Mononuclear cell (primary cell): ENCODE results near the gene ZNF407. TPM values are rescaled to one million over a fixed set of nuclear protein-coding genes. Genes with fewer than 3 reads are reported as not detected.

Experiments
- H3K27me3 ChIP-seq: 2 replicates; pipeline ENCODE4 v1.6.0; 2011; ENCODE audit warnings: low read length, control low read depth; ENCODE audit not compliant: insufficient read depth
- H3K4me1 ChIP-seq: 2 replicates; pipeline ENCODE4 v1.5.1; 2011; ENCODE audit warnings: mild to moderate bottlenecking, low read length, control low read depth; ENCODE audit not compliant: insufficient read depth
- H3K4me3 ChIP-seq: 2 replicates; pipeline ENCODE4 v1.5.1; 2011; ENCODE audit warnings: mild to moderate bottlenecking, low read length, moderate library complexity
- H3K9me3 ChIP-seq: 2 replicates; pipeline ENCODE4 v1.5.1; 2011; ENCODE audit warnings: low read depth, mild to moderate bottlenecking, control low read depth, low read length
- total RNA-seq: library from RNA; depleted of rRNA; stranded (reverse); fragments of >200 nt; gene quantifications from one replicate; pipeline ENCODE4 v1.2.3, GENCODE V29; 2012

Gene ZNF407
- total RNA-seq, 1 donor = 32.0 TPM

- H3K4me1 ChIP-seq = peaks cover 5% of the 10 kb centered on the region
- H3K27me3 ChIP-seq = no peaks in the 10 kb centered on the region
- H3K4me3 ChIP-seq = no peak overlapping the region
- H3K9me3 ChIP-seq = no peaks in the 10 kb centered on the region
Measured at GRCh38 chr18:74571895-74572680, 25.6 kb upstream of the ZNF407 start.

GRCh38 chr18:74573053-74573452 is 24.6 kb upstream of the ZNF407 start:
- Histone ChIP-seq H3K4me3 (no peak overlapping the region), H3K9me3 (no peaks in the 10 kb centered on the region), H3K27me3 (no peaks in the 10 kb centered on the region), H3K4me1 (peaks cover 4% of the 10 kb centered on the region)

- H3K4me3 ChIP-seq = no peak overlapping the region
- H3K4me1 ChIP-seq = no peaks in the 10 kb centered on the region
- no peaks in the 10 kb centered on the region for H3K9me3 ChIP-seq
- peaks cover 4% of the 10 kb centered on the region for H3K27me3 ChIP-seq
Measured at GRCh38 chr18:74574916-74575315, 22.8 kb upstream of the ZNF407 start.

- H3K4me3 ChIP-seq = no peak overlapping the region
- no peaks in the 10 kb centered on the region for H3K9me3 ChIP-seq
- H3K27me3 ChIP-seq = peaks cover 4% of the 10 kb centered on the region
- no peaks in the 10 kb centered on the region for H3K4me1 ChIP-seq
Measured at GRCh38 chr18:74577019-74577418, 20.7 kb upstream of the ZNF407 start.

- no peak overlapping the region for H3K4me3 ChIP-seq
- H3K4me1 ChIP-seq = peaks cover 7% of the 10 kb centered on the region
- no peaks in the 10 kb centered on the region for H3K9me3 ChIP-seq
- H3K27me3 ChIP-seq = peaks cover 4% of the 10 kb centered on the region
Measured at GRCh38 chr18:74579496-74580065, 18.1 kb upstream of the ZNF407 start.

GRCh38 chr18:74582642-74583041 is 15.0 kb upstream of the ZNF407 start:
- no peak overlapping the region for H3K4me3 ChIP-seq
- no peaks in the 10 kb centered on the region for H3K9me3 ChIP-seq
- peaks cover 4% of the 10 kb centered on the region for H3K27me3 ChIP-seq
- peaks cover 13% of the 10 kb centered on the region for H3K4me1 ChIP-seq

- no peaks in the 10 kb centered on the region for H3K27me3 ChIP-seq
- H3K9me3 ChIP-seq = no peaks in the 10 kb centered on the region
- H3K4me1 ChIP-seq = peaks cover 55% of the 10 kb centered on the region
- no peak overlapping the region for H3K4me3 ChIP-seq
Measured at GRCh38 chr18:74587441-74587840, 10.2 kb upstream of the ZNF407 start.

- no peaks in the 10 kb centered on the region for H3K27me3 ChIP-seq
- no peaks in the 10 kb centered on the region for H3K9me3 ChIP-seq
- H3K4me3 ChIP-seq = no peak overlapping the region
- H3K4me1 ChIP-seq = peaks cover 48% of the 10 kb centered on the region
Measured at GRCh38 chr18:74589021-74589420, 8.6 kb upstream of the ZNF407 start.

- Histone ChIP-seq H3K4me1 (peaks cover 52% of the 10 kb centered on the region), H3K4me3 (no peak overlapping the region), H3K9me3 (no peaks in the 10 kb centered on the region), H3K27me3 (no peaks in the 10 kb centered on the region)
Measured at GRCh38 chr18:74589811-74590210, 7.9 kb upstream of the ZNF407 start.

GRCh38 chr18:74590671-74591070 is 7.0 kb upstream of the ZNF407 start:
- no peaks in the 10 kb centered on the region for H3K27me3 ChIP-seq
- no peak overlapping the region for H3K4me3 ChIP-seq
- peaks cover 61% of the 10 kb centered on the region for H3K4me1 ChIP-seq
- H3K9me3 ChIP-seq = no peaks in the 10 kb centered on the region

GRCh38 chr18:74595431-74595830 is 2.2 kb upstream of the ZNF407 start:
- no peak overlapping the region for H3K4me3 ChIP-seq
- no peaks in the 10 kb centered on the region for H3K27me3 ChIP-seq
- H3K4me1 ChIP-seq = peaks cover 54% of the 10 kb centered on the region

GRCh38 chr18:74597034-74597661 is 522 bp upstream of the ZNF407 start:
- H3K4me3 ChIP-seq = peak overlapping the region; percentile 90
- H3K4me1 ChIP-seq = peaks cover 38% of the 10 kb centered on the region
- H3K9me3 ChIP-seq = no peaks in the 10 kb centered on the region
- no peaks in the 10 kb centered on the region for H3K27me3 ChIP-seq

More at GRCh38 chr18:74595431-74595830, 2.2 kb upstream of the ZNF407 start:
- no peaks in the 10 kb centered on the region for H3K9me3 ChIP-seq

- H3K9me3 ChIP-seq = no peaks in the 10 kb centered on the region
- H3K4me3 ChIP-seq = peak overlapping the region; percentile 90
- peaks cover 36% of the 10 kb centered on the region for H3K4me1 ChIP-seq
- H3K27me3 ChIP-seq = no peaks in the 10 kb centered on the region
Measured at GRCh38 chr18:74598350-74599001, 806 bp downstream of the ZNF407 start.

- H3K27me3 ChIP-seq = no peaks in the 10 kb centered on the region
- H3K4me3 ChIP-seq = no peak overlapping the region
- H3K9me3 ChIP-seq = no peaks in the 10 kb centered on the region
- peaks cover 1% of the 10 kb centered on the region for H3K4me1 ChIP-seq
Measured at GRCh38 chr18:74604361-74604760, 6.7 kb downstream of the ZNF407 start.

- no peaks in the 10 kb centered on the region for H3K9me3 ChIP-seq
- no peaks in the 10 kb centered on the region for H3K27me3 ChIP-seq
- H3K4me3 ChIP-seq = no peak overlapping the region
- peaks cover 3% of the 10 kb centered on the region for H3K4me1 ChIP-seq
Measured at GRCh38 chr18:74604774-74605173, 7.1 kb downstream of the ZNF407 start.
